HK-2 (cell line): ENCODE results near the gene RWDD1.
"Not testable (repeated sequence)": the region's sequence is repeated elsewhere in the genome, so short reads cannot be mapped to it uniquely, and the experiment has no call there.

ENCODE experiments used
- DNase-seq: peaks from one replicate; pipeline ENCODE4 v3.0.0-alpha.2; 2018; ENCODE audit not compliant: unreplicated experiment

The RWDD1 gene

DNA sequence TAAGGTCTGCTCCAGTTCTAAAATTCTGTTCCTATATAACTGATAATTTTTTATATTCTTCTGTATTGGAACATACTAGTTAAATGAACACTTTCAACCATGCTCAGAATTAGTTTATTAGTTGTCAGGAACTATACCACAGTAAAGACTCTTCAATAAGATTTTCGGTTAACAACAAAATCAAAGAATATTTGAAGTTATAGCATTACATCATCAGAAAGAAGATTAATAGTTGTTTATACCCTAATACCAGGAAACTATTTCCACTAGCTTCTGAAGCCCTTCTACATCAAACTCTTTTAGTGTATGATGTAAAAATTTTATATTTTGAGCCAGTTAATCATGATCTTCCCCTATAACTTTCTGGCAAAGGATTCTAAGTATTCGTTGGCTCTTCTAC lies 11.2 kb upstream of the RWDD1 start:
- DNase-seq, result no peak

DNA sequence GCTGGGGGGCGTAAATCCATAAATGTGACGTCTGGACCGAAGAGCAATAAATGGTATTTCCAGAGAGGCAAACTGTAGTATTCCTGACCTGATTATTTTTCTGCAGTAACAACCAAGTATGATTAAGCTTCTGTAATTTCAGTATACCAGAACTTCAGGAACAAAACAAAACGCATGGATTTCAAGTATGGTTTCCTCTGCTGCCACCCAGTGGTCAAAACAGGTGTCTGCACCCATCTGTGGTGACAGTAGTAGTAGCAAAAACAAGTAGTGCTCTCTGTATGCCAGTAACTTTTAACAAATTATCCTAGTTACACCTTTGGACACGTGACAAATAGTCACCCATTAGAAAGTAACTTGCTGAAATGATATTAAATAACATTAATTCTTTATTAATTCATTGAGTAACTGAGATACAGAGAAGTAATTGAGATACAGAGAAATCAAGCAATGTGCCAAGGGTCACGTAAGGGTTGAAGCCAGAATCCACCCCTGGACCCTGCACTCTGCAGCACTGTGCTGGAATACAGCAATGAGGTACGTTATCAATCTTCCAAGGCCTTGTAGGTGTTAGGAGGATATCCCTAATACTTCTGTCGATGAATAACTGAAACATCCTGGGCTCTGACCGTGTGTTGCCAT lies 9.8 kb upstream of the RWDD1 start:
- DNase-seq, result peak; percentile 68

DNA sequence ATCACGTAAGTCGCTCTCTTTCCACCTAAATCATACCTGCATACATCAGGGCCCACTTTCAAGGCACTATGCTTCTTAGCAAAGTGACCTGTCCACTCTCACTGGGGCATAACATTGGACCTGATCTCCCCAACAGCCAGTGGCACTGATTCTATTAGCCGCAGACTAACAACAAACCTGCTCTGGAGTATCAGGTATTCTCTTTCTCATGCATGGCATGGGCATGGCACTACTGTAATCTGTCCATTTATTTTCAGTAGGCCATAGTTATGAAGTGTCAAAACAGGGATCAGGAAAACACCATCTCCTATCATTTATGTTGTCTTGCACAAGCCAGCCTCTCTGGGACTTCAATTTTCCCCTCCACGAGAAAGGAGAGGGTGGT lies 9.3 kb upstream of the RWDD1 start:
- no peak for DNase-seq

DNA sequence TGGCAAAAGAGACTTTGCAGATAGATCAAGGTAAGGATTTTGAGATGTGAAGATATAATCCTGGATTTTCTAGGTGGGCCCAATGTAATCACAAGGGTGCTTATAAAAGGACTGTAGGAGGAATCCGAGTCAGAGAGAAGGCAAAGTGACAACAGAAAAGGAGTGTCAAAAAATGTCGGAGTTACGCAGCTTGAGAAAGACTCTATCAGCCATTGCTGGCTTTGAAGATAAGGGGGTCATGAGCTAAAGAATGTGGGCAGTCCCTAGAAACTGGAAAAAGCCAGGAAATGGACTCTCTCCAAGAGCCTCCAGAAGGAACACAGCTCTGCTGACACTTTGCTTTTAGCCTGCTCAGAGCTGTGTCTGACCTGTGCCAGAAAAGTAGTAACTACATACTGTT lies 8.7 kb upstream of the RWDD1 start:
- DNase-seq, result no peak

DNA sequence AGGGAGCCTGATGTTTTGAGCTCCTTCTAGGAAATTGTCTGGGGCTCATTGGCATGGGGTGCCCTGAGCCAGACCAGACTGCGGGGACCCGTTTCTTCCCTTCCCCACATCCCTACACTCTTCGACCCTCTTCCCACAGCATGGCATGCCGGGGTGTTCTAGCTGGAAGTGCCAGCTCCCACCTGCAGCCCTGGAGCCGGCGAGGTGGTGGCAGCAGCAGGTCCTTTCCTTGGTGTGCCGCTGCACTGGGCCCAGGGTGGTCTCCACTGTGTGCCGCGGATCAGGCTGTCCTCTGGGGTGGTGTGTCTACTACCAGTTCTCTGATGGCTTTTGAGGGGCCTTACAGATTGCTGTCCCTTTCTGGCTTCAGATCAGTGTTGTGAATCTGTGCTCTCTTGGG lies 7.5 kb upstream of the RWDD1 start:
- no peak for DNase-seq

DNA sequence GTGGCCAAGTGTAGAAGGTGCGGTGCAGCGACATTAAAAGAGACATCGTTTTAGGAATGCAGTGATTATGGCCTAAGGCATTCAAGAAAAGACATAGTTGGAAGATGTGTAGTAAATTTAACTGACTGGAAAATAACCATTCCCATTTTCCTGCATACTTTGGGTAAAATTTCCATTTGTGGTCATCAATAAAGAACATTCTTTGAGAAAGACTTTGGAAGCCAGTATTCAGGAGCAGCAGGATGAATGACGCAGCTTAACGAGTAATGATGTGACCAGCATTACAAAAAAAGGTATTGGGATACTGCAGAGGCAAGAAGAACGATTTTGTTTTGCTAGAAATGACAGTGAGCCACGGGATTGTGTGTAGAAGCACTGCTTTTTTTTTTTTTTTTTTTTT lies 7.0 kb upstream of the RWDD1 start:
- DNase-seq, result no peak

DNA sequence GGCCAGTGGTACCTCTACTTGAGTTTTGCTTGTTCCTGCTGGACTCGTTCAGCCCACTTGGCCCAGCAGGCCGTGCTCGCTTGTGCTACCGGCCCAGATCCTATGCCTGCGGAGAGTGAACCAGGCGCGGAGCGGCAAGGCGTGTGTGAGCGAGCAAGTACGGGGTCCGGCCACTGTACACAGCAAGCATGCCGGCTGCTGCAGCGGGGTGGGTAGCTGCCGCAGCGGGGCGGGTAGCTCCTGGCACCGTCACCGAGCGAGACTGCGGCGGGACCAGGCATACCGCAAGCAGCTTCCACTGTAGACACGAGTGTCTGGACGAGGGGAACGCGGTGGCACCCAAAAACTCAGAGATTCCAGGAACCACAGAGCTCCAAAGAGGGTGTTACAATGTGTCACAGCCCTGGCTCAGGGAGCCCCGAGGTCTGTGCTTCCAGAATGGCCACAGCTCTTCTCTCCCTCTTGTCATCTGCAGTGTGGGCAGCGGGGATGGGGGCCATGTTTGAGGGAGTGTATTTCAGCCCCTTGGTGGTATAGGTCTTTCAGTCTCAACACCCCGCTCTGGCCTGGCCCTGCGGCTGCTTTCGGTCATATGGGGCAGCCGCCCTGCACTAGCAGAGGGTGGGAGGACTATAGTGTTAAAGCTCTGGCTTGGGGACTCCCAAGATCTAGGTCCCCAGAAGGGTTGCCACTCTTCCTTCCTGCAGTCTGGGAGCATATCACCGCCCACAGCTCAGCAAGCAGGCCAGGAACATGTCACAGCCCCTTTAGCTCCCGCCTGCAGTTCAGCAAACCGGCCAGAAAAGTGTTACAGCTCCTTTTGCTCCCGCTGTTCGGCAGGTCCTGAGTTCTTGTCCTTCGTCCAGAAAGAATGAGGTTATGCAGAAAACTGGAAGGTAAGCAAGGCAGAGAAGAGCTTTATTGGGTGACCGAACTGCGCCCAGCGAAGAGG lies 6.1 kb upstream of the RWDD1 start:
- DNase-seq, result no peak

DNA sequence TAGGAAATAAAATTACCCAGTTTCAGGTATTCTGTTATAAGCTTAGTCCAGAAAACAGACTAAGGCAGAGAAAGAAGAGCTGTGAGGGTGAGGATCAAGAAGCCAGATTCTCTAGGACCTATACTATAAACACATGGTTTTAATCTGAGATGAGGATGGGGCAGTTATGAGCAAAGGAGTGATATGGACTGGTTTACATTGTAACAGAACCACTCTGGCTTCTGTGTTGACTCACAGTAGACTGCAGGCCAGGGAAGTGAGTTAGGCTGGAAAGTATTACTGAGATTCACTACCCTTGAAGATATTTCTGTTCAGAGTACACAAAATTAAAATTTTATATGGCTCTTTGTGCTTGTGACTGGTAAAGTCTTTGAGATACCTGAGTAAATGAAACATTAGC lies 3.2 kb upstream of the RWDD1 start:
- no peak for DNase-seq

DNA sequence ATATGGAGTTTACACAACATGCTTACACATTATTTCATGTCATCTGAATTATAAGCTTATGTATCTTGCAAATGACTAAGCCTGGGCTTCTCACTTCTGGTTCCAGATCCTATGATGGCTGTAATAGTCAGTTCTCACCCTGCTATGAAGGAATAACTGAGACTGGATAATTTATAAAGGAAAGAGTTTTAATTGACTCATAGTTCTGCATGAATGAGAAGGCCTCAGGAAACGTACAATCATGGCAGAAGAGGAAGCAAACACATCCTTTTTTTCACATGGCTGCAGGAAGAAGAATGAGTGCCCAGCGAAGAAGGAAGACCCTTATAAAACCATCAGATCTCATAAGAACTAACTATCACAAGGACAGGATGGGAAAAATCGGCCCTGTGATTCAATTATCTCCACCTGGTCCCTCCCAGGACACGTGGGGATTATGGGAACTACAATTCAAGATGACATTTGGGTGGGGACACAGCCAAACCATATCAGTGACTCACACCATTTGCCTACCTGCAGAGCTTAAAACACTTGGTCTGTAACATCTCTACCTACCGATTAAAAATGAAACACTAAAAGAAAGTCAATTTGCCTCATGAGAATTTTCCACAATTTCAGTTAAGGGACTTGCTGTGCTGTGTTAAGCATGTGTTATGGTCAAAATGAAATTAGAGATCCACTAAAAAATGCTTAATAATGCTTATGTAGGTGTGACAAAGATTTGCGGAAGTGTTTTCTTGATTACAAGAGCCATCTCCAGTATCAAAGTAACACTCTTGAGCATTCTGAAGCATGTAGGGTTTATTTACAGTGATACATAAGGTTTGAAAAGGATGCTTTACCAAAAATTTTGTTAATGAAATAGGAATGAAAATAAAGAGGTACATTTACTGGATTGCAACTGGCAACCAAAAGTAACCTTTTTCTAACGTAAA lies 2.2 kb upstream of the RWDD1 start:
- DNase-seq, result no peak

DNA sequence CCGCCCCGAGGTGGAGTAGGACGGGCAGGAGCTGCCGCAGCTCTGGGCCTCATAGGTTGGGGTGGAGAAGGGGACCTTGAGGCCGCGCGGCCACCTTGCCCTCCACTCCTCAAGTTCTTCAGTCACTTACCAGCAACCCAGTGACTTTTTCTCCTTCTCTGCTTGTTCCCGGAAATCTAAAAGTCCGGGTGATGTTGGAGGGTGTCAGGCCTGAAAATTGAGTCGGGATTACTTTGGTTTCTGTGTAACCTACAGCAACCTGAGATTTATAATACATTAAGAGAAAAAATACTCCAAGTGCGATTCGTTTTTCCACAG lies 338 bp downstream of the RWDD1 start:
- DNase-seq, result no peak

DNA sequence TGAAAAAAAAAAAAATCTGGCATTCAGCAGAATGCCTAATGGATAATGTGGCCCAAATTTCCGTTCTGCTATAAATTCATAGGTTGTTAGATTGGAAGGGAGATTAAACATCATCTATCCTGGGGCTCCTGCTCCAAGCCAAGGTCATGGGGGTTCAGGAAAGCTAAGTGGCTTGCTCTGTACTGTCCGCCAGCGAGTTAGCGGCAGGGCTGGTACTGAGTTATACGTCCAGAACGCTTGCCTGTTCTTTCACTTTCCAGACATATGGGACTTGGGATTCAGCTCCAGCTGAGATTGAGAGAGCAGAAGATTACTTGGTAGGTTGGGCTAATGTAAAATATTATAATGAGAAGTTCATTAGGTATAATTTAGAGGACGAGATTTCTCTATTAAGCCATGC lies 858 bp downstream of the RWDD1 start:
- DNase-seq, result peak; percentile 23

DNA sequence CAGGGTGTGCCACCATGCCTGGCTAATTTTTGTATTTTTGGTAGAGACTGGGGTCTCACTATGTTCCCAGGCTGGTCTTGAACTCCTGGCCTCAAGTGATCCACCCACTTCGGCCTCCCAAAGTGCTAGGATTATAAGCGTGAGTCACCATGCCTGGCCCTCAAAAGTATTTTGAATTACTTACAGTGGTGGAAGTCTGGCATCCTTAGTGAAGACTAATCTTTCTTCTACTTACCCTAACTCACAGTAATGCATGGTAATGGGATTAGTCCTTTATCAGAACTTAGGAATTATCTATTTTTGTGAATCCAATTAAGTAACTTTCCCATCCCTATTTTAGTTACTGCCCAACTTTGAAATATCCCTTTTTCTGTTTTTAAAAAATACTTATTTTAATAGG lies 3.9 kb downstream of the RWDD1 start:
- no peak for DNase-seq

DNA sequence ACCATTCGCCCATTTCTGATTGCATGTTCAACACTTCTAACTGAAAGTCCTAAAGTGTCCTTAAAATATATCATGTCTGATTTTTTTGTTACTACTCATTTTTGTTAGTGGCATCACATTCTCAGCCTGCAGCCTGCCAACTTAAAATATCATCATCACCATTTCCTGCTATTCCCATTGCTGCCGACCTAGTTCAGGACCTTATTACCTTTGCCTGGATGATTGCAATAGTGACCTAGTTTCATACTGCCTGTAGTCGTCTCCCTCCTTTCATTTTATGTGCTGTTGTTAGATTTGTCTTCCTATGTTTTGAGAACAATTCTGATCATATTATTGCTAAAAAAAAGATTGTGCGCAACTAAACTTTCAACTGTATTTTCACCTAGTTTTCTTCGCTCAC lies 6.2 kb downstream of the RWDD1 start:
- DNase-seq, result no peak

DNA sequence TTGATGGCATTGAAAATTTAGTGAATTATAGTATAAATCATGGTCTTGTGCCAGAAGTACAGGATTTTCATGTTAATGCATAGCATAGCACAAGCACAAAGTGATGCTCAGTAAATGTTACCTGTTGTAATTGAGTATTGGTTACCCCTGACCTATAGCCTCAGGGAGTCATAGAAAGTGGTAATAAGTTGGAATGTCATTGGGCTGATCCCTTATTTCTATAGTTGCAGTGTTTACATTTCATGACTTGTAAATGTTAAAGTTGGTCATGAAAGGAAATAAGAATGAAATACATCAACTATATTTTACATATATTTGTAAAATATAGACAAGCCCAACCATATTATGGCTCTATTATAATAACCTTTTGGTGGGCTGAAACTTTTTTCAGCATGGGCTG lies 7.0 kb downstream of the RWDD1 start:
- DNase-seq, result no peak

DNA sequence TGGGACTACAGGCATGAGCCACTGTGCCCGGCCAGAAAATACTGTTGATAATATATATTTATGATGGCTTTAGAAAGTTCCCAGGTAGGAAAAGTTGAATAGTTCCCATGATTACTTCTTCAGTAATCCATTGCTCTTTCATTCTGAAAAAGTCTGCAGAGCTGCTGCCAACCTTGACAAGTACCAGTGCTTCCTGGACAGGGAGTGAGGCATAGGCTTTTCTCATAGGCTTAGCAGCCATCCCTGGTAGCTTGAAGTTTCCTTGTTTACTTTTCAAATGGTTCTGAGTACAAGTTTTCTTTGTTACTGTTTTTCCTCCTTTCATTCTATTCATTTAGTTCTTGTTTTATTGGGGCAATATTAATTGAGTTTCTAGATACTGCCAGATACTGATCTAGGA lies 7.8 kb downstream of the RWDD1 start:
- DNase-seq, result no peak

DNA sequence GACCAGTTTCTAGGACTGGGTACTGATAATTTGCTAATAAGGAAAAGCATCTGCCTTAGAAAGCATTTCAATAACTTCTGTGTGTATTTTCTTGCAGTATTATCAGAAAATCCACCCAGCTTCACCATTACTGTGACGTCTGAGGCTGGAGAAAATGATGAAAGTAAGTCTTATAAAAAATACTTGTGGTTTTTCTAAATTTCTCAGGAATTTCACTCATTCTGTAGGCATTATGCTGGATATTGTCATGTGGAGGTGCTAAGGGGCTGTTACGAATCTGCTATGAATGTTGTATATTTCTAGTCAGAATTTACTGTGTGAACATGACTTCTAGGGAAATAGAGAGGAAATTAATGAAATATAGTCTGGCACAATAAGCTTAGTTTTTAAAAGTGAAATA lies 8.9 kb downstream of the RWDD1 start:
- DNase-seq, result no peak

DNA sequence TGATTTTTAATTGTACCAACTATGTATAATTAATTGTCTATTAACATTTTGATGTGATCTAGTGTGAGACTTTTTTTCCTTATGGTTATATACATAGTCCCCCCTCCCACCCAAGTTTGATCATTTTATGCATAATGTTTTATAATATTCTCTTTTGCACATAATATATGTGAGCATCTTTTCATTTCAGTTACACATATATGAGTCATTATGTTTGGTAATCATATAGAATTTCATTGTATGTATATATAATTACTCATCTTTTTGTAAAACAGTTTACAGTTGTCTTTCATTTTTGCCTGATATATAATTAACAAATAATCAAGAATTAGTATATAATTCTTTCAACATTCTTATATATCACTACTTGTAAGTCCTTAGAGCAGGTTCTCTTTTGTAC lies 15.0 kb downstream of the RWDD1 start:
- DNase-seq, result no peak

DNA sequence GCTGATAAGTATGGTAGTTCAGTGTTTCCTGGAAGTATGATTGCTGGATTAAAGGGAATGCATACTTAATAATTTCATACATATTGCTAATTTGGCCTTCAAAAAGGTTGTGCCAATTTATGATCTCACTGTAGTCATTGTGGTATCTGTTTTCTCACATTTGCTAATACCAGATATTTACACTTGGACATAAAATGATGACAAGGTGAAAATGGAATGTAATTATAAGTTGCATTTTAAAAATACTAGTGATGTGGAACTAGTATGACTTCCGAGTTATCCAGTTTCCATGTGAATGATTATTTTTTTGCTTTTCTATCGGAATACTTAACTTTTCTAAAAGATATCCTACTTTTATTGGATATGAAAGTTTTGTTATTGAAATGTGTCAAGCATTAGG lies 15.4 kb downstream of the RWDD1 start:
- DNase-seq, result no peak

DNA sequence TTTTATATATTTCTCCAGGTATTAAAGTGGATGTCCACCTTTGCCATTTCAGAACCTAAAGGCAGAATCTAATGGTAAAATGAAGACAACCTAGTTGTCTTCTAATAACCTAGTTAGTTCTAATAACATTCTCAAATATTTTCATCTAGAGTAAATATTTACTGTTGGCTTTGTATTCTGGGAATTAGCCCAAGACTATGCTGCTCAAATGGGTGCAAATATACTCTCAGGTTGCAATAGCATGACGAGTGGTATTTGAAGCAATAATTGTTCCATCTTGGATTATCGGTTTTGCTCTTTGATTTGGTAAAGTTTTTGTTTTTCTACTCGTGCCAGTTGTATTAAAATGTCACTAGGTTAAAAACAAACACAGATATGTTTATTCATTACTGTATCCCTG lies 23.9 kb downstream of the RWDD1 start:
- no peak for DNase-seq

DNA sequence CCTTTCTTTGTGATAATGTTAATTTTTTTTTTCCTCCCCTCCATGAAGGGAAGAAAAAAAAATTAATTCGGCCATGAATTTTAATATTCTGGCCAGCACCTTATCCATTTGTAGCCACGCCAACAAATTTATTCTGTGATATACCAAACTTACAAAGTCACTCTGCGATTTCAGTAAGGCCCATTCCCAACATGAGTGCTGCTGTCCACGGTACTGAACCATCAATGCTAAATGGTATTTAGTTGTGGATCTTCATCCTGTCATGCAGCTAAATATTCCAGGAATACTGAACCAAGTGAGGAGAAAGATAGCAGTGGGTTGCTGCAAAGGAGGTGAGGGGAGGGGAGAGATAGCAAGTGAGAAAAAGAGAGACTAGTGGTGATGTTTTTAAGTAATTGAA lies 25.5 kb downstream of the RWDD1 start:
- no peak for DNase-seq

DNA sequence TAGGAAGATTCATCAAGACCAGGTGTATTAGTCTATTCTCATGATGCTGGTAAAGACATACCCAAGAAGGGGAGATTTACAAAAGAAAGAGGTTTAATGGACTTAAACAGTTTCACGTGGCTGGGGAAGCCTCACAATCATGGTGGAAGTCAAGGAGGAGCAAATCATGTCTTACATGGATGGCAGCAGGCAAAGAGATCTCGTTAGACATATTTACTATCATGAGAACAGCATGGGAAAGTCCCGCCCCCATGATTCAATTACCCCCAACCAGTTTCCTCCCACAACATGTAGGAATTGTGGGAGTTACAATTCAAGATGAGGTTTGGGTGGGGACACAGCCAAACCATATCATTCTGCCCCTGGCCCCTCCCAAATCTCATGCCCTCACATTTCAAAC lies 32.6 kb downstream of the RWDD1 start:
- DNase-seq, result not testable (repeated sequence)

DNA sequence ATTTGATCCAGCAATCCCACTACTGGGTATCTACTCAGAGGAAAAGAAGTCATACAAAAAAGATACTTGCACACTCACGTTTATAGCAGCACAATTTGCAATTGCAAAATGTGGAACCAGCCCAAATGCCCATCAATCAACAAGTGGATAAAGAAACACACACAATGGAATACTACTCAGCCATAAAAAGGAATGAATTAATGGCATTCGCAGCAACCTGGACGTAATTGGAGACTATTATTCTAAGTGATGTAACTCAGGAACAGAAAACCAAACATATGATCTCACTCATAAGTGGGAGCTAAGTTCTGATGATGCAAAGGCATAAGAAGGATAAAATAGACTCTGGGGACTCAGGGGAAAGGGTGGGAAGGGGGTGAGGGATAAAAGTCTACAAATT lies 33.6 kb downstream of the RWDD1 start:
- DNase-seq, result not testable (repeated sequence)

DNA sequence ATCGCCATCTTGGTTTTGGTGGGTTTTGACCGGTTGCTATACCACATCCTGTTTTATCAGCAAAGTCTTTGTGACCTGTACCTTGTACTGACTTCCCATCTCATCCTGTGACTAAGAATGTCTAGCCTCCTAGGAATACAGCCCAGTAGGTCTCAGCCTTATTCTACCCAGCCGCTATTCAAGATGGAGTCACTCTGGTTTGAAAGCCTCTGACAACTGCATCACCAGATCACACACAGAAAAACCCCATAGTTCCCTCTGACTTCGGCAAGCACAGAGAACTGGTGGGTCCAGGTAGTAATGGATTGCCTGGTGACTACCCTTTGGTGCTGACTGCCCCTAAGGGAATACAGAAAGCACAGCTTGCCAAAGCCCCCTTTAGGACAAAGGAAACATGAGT lies 34.6 kb downstream of the RWDD1 start:
- no peak for DNase-seq
